ENCODE measurements around the gene CENPC.

- TF ChIP-seq EP300 (IDR thresholded peaks at IDR 0.05): no peak
- no peak for TF ChIP-seq CTCF (IDR thresholded peaks at IDR 0.05)
- TF ChIP-seq POLR2A (IDR thresholded peaks at IDR 0.05): no peak
- no peak for TF ChIP-seq POLR2AphosphoS5 (IDR thresholded peaks at IDR 0.05)
These were observed 11.1 kb upstream of the CENPC start for GRCh38 chr4:67556436-67556835.

All from upper lobe of left lung (tissue), 4 donors.